ENCODE measurements around the gene DOCK6. TPM values are rescaled to one million over a fixed set of nuclear protein-coding genes. Genes with fewer than 3 reads are reported as not detected.

The DOCK6 gene
- total RNA-seq, 1 experiment from 2014 or later, result 57.9 TPM

- H3K36me3 Mint-ChIP-seq (ENCODE audit: insufficient read depth in 1 of 3, low read depth in 3 of 3), result peaks cover 0 to 36% (median 22%) of the 10 kb centered on the region in 3 experiments; a peak in 5 of 7 replicates
- DNase-seq, result no peak
- Histone ChIP-seq H3K9ac (ENCODE audit: extremely low read depth, insufficient read length, low read length) (no peak overlapping the region), H4K8ac (replicated peaks; ENCODE audit: insufficient read length, low read depth, low read length) (no peak overlapping the region), H2AFZ (ENCODE audit: low read length) (no peak overlapping the region), H2BK15ac (ENCODE audit: low read depth, low read length) (no peak overlapping the region), H3K4me2 (ENCODE audit: insufficient read depth, insufficient read length, low read length) (no peak overlapping the region), H3K23me2 (ENCODE audit: insufficient read length, low read depth, low read length, poor library complexity, severe bottlenecking) (no peaks in the 10 kb centered on the region), H4K20me1 (ENCODE audit: control insufficient read depth, insufficient read depth, insufficient read length) (no peaks in the 10 kb centered on the region), H3K14ac (ENCODE audit: insufficient read depth, low read length) (no peak overlapping the region), H2BK5ac (ENCODE audit: insufficient read length, low read length) (no peak overlapping the region), H3K9me3 (ENCODE audit: control insufficient read depth, low read depth, low read length) (no peaks in the 10 kb centered on the region), H2AK5ac (ENCODE audit: insufficient read length, low read length) (no peak overlapping the region), H3K79me1 (ENCODE audit: insufficient read depth, low read depth, low read length, poor library complexity, severe bottlenecking) (no peaks in the 10 kb centered on the region), H3K23ac (ENCODE audit: insufficient read length, low read depth, low read length) (no peak overlapping the region), H3K18ac (ENCODE audit: insufficient read length, low read depth, low read length) (no peak overlapping the region), H4K91ac (ENCODE audit: insufficient read length, low read depth, low read length) (no peak overlapping the region), H3K27me3 (ENCODE audit: insufficient read depth, low read length) (no peaks in the 10 kb centered on the region), H3K27ac (ENCODE audit: insufficient read length, low read depth, low read length) (no peak overlapping the region), H3K4me1 (ENCODE audit: insufficient read depth, low read length) (no peaks in the 10 kb centered on the region), H3K56ac (ENCODE audit: insufficient read length, low read depth, low read length) (no peak overlapping the region), H3T11ph (ENCODE audit: low read length) (no peak overlapping the region), H2BK120ac (ENCODE audit: low read depth, low read length, poor library complexity, severe bottlenecking) (no peak overlapping the region), H2BK12ac (ENCODE audit: insufficient read length, low read depth, low read length) (no peak overlapping the region), H4K5ac (ENCODE audit: insufficient read length, low read depth, low read length) (no peak overlapping the region), H2BK20ac (ENCODE audit: low read depth, low read length, poor library complexity, severe bottlenecking) (no peak overlapping the region), H3K79me2 (ENCODE audit: insufficient read depth, low read length) (no peaks in the 10 kb centered on the region), H3K4ac (ENCODE audit: low read depth, low read length) (no peak overlapping the region)
- WGBS (ENCODE audit: extremely low coverage, insufficient read length, low lambda C conversion rate), result no CpG with 5 or more reads among the region's 20 CpGs
- no peak for TF ChIP-seq CTCF (conservative IDR thresholded peaks at IDR 0.05)
- peak overlapping the region in 2 of 3 experiments; percentile 40 to 49; a peak in 2 of 7 replicates for H3K27ac Mint-ChIP-seq
- H3K4me1 Mint-ChIP-seq, result peaks cover 3 to 10% of the 10 kb centered on the region in 2 experiments; a peak in 3 of 4 replicates
- no peaks in the 10 kb centered on the region for H3K27me3 Mint-ChIP-seq (ENCODE audit: low read depth)
- no peak overlapping the region for H3K4me3 Mint-ChIP-seq
- H3K9me3 Mint-ChIP-seq, result no peaks in the 10 kb centered on the region
These were observed 59.7 kb downstream of the DOCK6 start for GRCh38 chr19:11202488-11203193.

All from H9 (cell line).